ENCODE measurements around the gene SNX3. TPM values are rescaled to one million over a fixed set of nuclear protein-coding genes. Genes with fewer than 3 reads are reported as not detected.

The SNX3 gene
- total RNA-seq, 2 experiments from 2014 or later, result 39.8 to 40.8 TPM

- Mint-ChIP-seq H3K4me1 (ENCODE audit: low read depth) (peaks cover 38% of the 10 kb centered on the region), H3K27me3 (peaks cover 94% of the 10 kb centered on the region), H3K27ac (no peak overlapping the region), H3K4me3 (no peak overlapping the region), H3K9me3 (no peaks in the 10 kb centered on the region), H3K36me3 (ENCODE audit: low read depth) (no peaks in the 10 kb centered on the region)
- no peak overlapping the region for H3K4me3 ChIP-seq (ENCODE audit: low read length)
- ATAC-seq (ENCODE audit: poor library complexity), result no peak
- ChIA-PET CTCF (no interaction called here), POLR2A (no interaction called here)
- DNase-seq, result no peak
- no peak overlapping the region for H3K27ac ChIP-seq (ENCODE audit: low read depth in 1 of 2, low read length in 2 of 2)
- intact Hi-C loops (cut with DNase I, micrococcal nuclease), result loop anchor here in 1 of 2 experiments (5.0 kb wide), 1 partner anchor 42 kb away; no protein-coding TSS in a partner anchor
- no peaks in the 10 kb centered on the region for H3K36me3 ChIP-seq (ENCODE audit: insufficient read depth, low read length)
- peaks cover 0 to 45% of the 10 kb centered on the region in 2 experiments for H3K9me3 ChIP-seq (ENCODE audit: control insufficient read depth in 1 of 2, insufficient read depth in 1 of 2, low read length in 2 of 2)
- TF ChIP-seq, protein P1, sequence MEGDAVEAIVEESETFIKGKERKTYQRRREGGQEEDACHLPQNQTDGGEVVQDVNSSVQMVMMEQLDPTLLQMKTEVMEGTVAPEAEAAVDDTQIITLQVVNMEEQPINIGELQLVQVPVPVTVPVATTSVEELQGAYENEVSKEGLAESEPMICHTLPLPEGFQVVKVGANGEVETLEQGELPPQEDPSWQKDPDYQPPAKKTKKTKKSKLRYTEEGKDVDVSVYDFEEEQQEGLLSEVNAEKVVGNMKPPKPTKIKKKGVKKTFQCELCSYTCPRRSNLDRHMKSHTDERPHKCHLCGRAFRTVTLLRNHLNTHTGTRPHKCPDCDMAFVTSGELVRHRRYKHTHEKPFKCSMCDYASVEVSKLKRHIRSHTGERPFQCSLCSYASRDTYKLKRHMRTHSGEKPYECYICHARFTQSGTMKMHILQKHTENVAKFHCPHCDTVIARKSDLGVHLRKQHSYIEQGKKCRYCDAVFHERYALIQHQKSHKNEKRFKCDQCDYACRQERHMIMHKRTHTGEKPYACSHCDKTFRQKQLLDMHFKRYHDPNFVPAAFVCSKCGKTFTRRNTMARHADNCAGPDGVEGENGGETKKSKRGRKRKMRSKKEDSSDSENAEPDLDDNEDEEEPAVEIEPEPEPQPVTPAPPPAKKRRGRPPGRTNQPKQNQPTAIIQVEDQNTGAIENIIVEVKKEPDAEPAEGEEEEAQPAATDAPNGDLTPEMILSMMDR (IDR thresholded peaks at IDR 0.05), result no peak
- H3K4me1 ChIP-seq (ENCODE audit: insufficient read depth, low read length), result peaks cover 47% of the 10 kb centered on the region
- peaks cover 86 to 100% of the 10 kb centered on the region in 2 experiments for H3K27me3 ChIP-seq (ENCODE audit: control insufficient read depth in 1 of 2, insufficient read depth in 2 of 2, low read length in 2 of 2)
Observed at GRCh38 chr6:108164543-108164814, 96.4 kb downstream of the SNX3 start.

DNA sequence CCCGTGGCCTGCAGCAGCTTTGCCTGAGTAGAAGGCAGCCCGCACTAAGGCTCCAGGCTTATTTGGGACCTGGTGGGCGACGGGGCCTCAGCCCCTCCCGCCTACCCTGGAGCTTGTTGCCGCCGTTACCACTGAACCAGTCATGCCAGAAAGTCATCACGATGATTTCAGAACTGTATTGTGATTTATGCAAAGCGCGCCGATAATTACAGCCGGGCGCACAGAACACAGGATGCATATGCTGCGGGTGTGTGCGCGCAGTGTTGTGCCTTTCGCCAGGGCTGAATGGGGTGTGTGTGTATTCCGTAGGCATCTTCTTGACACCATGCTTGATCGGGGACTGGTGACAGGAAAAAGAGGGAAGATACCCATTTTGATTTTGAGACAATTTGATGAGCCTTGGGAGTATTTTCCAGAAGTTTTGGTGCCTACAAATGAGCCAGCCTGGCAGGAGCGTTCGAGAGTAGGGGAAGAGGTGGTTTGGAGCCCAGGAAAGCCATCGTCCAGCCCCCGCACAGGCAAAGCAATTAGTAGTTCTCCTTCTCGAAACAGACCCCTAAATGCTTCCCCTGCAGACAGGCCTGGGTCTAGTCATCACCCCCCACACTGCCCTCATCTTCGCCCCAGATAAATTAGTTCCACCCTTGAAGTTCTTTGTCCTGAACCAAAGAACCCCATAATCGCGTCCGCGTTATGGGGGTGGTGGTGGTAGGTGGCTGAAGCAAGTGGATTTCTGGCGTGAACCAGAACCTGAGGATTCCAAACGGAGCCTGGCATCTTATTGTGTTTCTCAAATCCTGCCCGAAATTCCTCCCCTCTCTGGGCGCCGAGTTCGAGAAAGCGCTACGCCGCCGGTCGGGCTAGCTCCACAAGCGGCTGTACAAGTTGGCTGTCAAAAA, 96.9 kb downstream of the SNX3 start:
- H3K4me3 ChIP-seq (ENCODE audit: low read length), result no peak overlapping the region
- TF ChIP-seq, protein P1 (IDR thresholded peaks at IDR 0.05), result no peak
- no peak overlapping the region for H3K27ac ChIP-seq (ENCODE audit: low read depth in 1 of 2, low read length in 2 of 2)
- no peak overlapping the region for H3K4me3 Mint-ChIP-seq
- peaks cover 0 to 39% of the 10 kb centered on the region in 2 experiments for H3K9me3 ChIP-seq (ENCODE audit: control insufficient read depth in 1 of 2, insufficient read depth in 1 of 2, low read length in 2 of 2)
- no peak for DNase-seq
- ATAC-seq (ENCODE audit: poor library complexity), result no peak
- H3K9me3 Mint-ChIP-seq, result no peaks in the 10 kb centered on the region
- intact Hi-C loops (cut with DNase I, micrococcal nuclease), result loop anchor here in 1 of 2 experiments (5.0 kb wide), 1 partner anchor 42 kb away; no protein-coding TSS in a partner anchor
- H3K36me3 Mint-ChIP-seq (ENCODE audit: low read depth), result no peaks in the 10 kb centered on the region
- peaks cover 41% of the 10 kb centered on the region for H3K4me1 ChIP-seq (ENCODE audit: insufficient read depth, low read length)
- H3K27ac Mint-ChIP-seq, result no peak overlapping the region
- no peaks in the 10 kb centered on the region for H3K36me3 ChIP-seq (ENCODE audit: insufficient read depth, low read length)
- peaks cover 35% of the 10 kb centered on the region for H3K4me1 Mint-ChIP-seq (ENCODE audit: low read depth)
- H3K27me3 Mint-ChIP-seq, result peaks cover 94% of the 10 kb centered on the region
- ChIA-PET POLR2A (no interaction called here), CTCF (no interaction called here)
- H3K27me3 ChIP-seq (ENCODE audit: control insufficient read depth in 1 of 2, insufficient read depth in 2 of 2, low read length in 2 of 2), result peaks cover 82 to 100% of the 10 kb centered on the region in 2 experiments

- POLR2A ChIA-PET, result no interaction called here
- CTCF ChIA-PET, result no interaction called here
- H3K4me1 ChIP-seq (ENCODE audit: insufficient read depth, low read length), result peaks cover 35% of the 10 kb centered on the region
- peak; percentile 37 for ATAC-seq (ENCODE audit: poor library complexity)
- no peaks in the 10 kb centered on the region for H3K9me3 Mint-ChIP-seq
- H3K4me3 ChIP-seq (ENCODE audit: low read length), result no peak overlapping the region
- TF ChIP-seq, protein P1 (IDR thresholded peaks at IDR 0.05), result no peak
- H3K27ac Mint-ChIP-seq, result no peak overlapping the region
- no peak overlapping the region for H3K27ac ChIP-seq (ENCODE audit: low read depth in 1 of 2, low read length in 2 of 2)
- H3K9me3 ChIP-seq (ENCODE audit: control insufficient read depth in 1 of 2, insufficient read depth in 1 of 2, low read length in 2 of 2), result peaks cover 0 to 33% of the 10 kb centered on the region in 2 experiments
- peaks cover 40% of the 10 kb centered on the region for H3K4me1 Mint-ChIP-seq (ENCODE audit: low read depth)
- peaks cover 77 to 100% of the 10 kb centered on the region in 2 experiments for H3K27me3 ChIP-seq (ENCODE audit: control insufficient read depth in 1 of 2, insufficient read depth in 2 of 2, low read length in 2 of 2)
- intact Hi-C loops (cut with DNase I, micrococcal nuclease), result loop anchor here in 1 of 2 experiments (5.0 kb wide), 1 partner anchor 41 kb away; no protein-coding TSS in a partner anchor
- no peak overlapping the region for H3K4me3 Mint-ChIP-seq
- H3K27me3 Mint-ChIP-seq, result peaks cover 97% of the 10 kb centered on the region
- H3K36me3 ChIP-seq (ENCODE audit: insufficient read depth, low read length), result no peaks in the 10 kb centered on the region
- H3K36me3 Mint-ChIP-seq (ENCODE audit: low read depth), result no peaks in the 10 kb centered on the region
- DNase-seq, result peak in 1 of 14 experiments; percentile 26
Observed at GRCh38 chr6:108163267-108163643, 97.6 kb downstream of the SNX3 start.
